ENCODE data around the gene C16orf74. TPM values are rescaled to one million over a fixed set of nuclear protein-coding genes. Genes with fewer than 3 reads are reported as not detected.

C16orf74 gene
- polyA plus RNA-seq, 1 donor (not counting 4 experiments of a cell fraction or from before 2014, with no cell fraction given), result 35.3 TPM

DNA sequence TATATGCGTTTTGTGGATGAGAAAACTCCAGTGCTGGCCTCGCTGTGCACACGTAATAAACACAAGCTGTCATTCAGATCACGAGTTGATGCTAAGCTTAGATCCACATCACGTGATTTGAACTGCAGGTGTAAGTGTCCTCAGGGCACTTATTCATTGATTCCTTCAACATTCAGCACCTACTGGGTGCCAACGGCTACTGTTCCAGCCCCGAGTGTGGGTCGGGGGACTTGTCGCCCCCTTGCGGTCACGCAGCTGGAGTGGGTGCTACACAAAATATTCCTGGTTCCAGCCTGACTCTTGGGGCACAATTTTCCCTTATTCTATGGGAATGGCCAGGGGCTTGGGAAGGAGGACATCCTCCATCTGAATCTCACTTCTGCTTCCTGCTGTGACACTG is 32.2 kb downstream of the C16orf74 start:
- no peak for DNase-seq (ENCODE audit: low read depth, low spot score)
- H3K9me1 ChIP-seq (ENCODE audit: control insufficient read depth, extremely low read depth, insufficient read depth, low read length), result peaks cover 7% of the 10 kb centered on the region
- no peak overlapping the region for H3K27ac ChIP-seq (ENCODE audit: control insufficient read depth, insufficient read depth, low read length)
- peaks cover 2 to 41% of the 10 kb centered on the region in 2 experiments for H3K36me3 ChIP-seq (ENCODE audit: control insufficient read depth in 2 of 2, extremely low read depth in 1 of 2, insufficient read depth in 2 of 2, low read length in 2 of 2)
- H3K4me3 ChIP-seq (ENCODE audit: control insufficient read depth in 2 of 3, extremely low read depth in 1 of 3, insufficient read depth in 2 of 3, low read depth in 1 of 3, low read length in 3 of 3), result no peak overlapping the region
- peaks cover 44% of the 10 kb centered on the region for H4K20me1 ChIP-seq (ENCODE audit: control insufficient read depth, extremely low read depth, insufficient read depth, low read length)
- H3K4me1 ChIP-seq (ENCODE audit: control insufficient read depth, extremely low read depth, insufficient read depth, low read length), result peaks cover 80% of the 10 kb centered on the region
- TF ChIP-seq EZH2 (IDR thresholded peaks at IDR 0.05; ENCODE audit: low read length) (no peak), CTCF (optimal IDR thresholded peaks at IDR 0.05 in 1 of 3, IDR thresholded peaks at IDR 0.05 in 1 of 3, conservative IDR thresholded peaks at IDR 0.05 in 1 of 3; ENCODE audit: extremely low read depth in 1 of 3, insufficient read depth in 2 of 3, low read length in 3 of 3) (peak; percentile 30 to 55 (median 35))
- H3K9ac ChIP-seq (ENCODE audit: control insufficient read depth, extremely low read depth, insufficient read depth, low read length), result no peak overlapping the region
- no peak overlapping the region for H2AFZ ChIP-seq (ENCODE audit: control insufficient read depth, low read length)
- dilution Hi-C loops (cut with MboI; ENCODE audit: extremely low pct_ligation_motif_present, low sequenced_read_pairs), result no loop called here
- no peaks in the 10 kb centered on the region for H3K27me3 ChIP-seq (ENCODE audit: control insufficient read depth, extremely low read depth, insufficient read depth, low read length)
- no peaks in the 10 kb centered on the region for H3K9me3 ChIP-seq (ENCODE audit: control insufficient read depth, low read depth, low read length)
- peaks cover 37% of the 10 kb centered on the region for H3K79me2 ChIP-seq (ENCODE audit: control insufficient read depth, insufficient read depth, low read length)
- peak; percentile 29 for FAIRE-seq
- no peak overlapping the region for H3K4me2 ChIP-seq (ENCODE audit: control insufficient read depth, extremely low read depth, insufficient read depth, low read depth, low read length)

DNA sequence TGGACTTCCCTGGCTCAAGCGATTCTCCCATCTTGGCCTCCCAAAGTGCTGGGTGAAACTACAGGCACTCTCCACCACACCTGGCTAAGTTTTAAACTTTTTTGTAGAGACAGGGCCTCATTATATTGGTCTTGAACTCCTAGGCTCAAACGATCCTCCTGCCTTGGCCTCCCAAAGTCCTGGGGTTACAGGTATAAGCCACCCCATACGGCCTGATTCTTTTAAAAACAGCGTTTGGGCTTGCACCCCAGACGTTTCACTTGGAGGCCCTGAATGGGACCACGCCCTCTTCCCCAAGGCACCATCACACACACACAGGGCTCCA is 32.8 kb downstream of the C16orf74 start:
- Histone ChIP-seq H4K20me1 (ENCODE audit: control insufficient read depth, extremely low read depth, insufficient read depth, low read length) (peaks cover 39% of the 10 kb centered on the region), H3K9ac (ENCODE audit: control insufficient read depth, extremely low read depth, insufficient read depth, low read length) (no peak overlapping the region), H3K9me3 (ENCODE audit: control insufficient read depth, low read depth, low read length) (no peaks in the 10 kb centered on the region), H3K9me1 (ENCODE audit: control insufficient read depth, extremely low read depth, insufficient read depth, low read length) (peaks cover 7% of the 10 kb centered on the region), H3K27ac (ENCODE audit: control insufficient read depth, insufficient read depth, low read length) (no peak overlapping the region), H3K4me2 (ENCODE audit: control insufficient read depth, extremely low read depth, insufficient read depth, low read depth, low read length) (no peak overlapping the region), H3K79me2 (ENCODE audit: control insufficient read depth, insufficient read depth, low read length) (peaks cover 35% of the 10 kb centered on the region), H3K27me3 (ENCODE audit: control insufficient read depth, extremely low read depth, insufficient read depth, low read length) (no peaks in the 10 kb centered on the region), H2AFZ (ENCODE audit: control insufficient read depth, low read length) (no peak overlapping the region), H3K36me3 (ENCODE audit: control insufficient read depth in 2 of 2, extremely low read depth in 1 of 2, insufficient read depth in 2 of 2, low read length in 2 of 2) (peaks cover 4 to 38% of the 10 kb centered on the region in 2 experiments), H3K4me1 (ENCODE audit: control insufficient read depth, extremely low read depth, insufficient read depth, low read length) (peaks cover 77% of the 10 kb centered on the region), H3K4me3 (ENCODE audit: control insufficient read depth in 2 of 3, extremely low read depth in 1 of 3, insufficient read depth in 2 of 3, low read depth in 1 of 3, low read length in 3 of 3) (no peak overlapping the region)
- DNase-seq (ENCODE audit: low read depth, low spot score) (no peak), FAIRE-seq (no peak)
- TF ChIP-seq CTCF (optimal IDR thresholded peaks at IDR 0.05 in 1 of 3, IDR thresholded peaks at IDR 0.05 in 1 of 3, conservative IDR thresholded peaks at IDR 0.05 in 1 of 3; ENCODE audit: extremely low read depth in 1 of 3, insufficient read depth in 2 of 3, low read length in 3 of 3) (no peak), EZH2 (IDR thresholded peaks at IDR 0.05; ENCODE audit: low read length) (no peak)
- dilution Hi-C loops (cut with MboI; ENCODE audit: extremely low pct_ligation_motif_present, low sequenced_read_pairs), result no loop called here

All from keratinocyte (primary cell).